CD4-positive, alpha-beta T cell treated with Interleukin-4 for 4 hours (primary cell): ENCODE results near the gene ZACN.

Experiments
- DNase-seq: peaks from one replicate; pipeline ENCODE4 v3.0.0-alpha.2; 2020

ZACN gene

GRCh38 chr17:76083536-76084182 is 4.7 kb downstream of the ZACN start:
- no peak for DNase-seq

GRCh38 chr17:76085066-76085730 is 6.2 kb downstream of the ZACN start:
- DNase-seq, result no peak

- no peak for DNase-seq
Measured at GRCh38 chr17:76085731-76086366, 6.9 kb downstream of the ZACN start.

- DNase-seq, result no peak
Measured at GRCh38 chr17:76086384-76086783, 7.4 kb downstream of the ZACN start.

- DNase-seq, result no peak
Measured at GRCh38 chr17:76087531-76087930, 8.5 kb downstream of the ZACN start.

GRCh38 chr17:76088041-76088867 is 9.3 kb downstream of the ZACN start:
- DNase-seq, result no peak

GRCh38 chr17:76088868-76089576 is 10.0 kb downstream of the ZACN start:
- no peak for DNase-seq

- DNase-seq, result no peak
Measured at GRCh38 chr17:76089680-76090516, 10.9 kb downstream of the ZACN start.

- DNase-seq, result no peak
Measured at GRCh38 chr17:76090517-76091129, 11.6 kb downstream of the ZACN start.

GRCh38 chr17:76091526-76092286 is 12.7 kb downstream of the ZACN start:
- DNase-seq, result peak; percentile 3

- DNase-seq, result no peak
Measured at GRCh38 chr17:76092526-76093413, 13.8 kb downstream of the ZACN start.

GRCh38 chr17:76094046-76094445 is 15.1 kb downstream of the ZACN start:
- DNase-seq, result no peak

- no peak for DNase-seq
Measured at GRCh38 chr17:76095943-76096342, 17.0 kb downstream of the ZACN start.

- no peak for DNase-seq
Measured at GRCh38 chr17:76097716-76098295, 18.8 kb downstream of the ZACN start.

- no peak for DNase-seq
Measured at GRCh38 chr17:76102944-76103273, 23.9 kb downstream of the ZACN start.

- DNase-seq, result peak; percentile 91
Measured at GRCh38 chr17:76103274-76104139, 24.5 kb downstream of the ZACN start, which contains the start of gene EXOC7. Gene EXOC7 (minus strand): TSS chr17:76103787. CDS start chr17:76103692, 95 bp downstream.

GRCh38 chr17:76104140-76104895 is 25.3 kb downstream of the ZACN start:
- no peak for DNase-seq
